ENCODE measurements around the gene OAS2. TPM values are rescaled to one million over a fixed set of nuclear protein-coding genes. Genes with fewer than 3 reads are reported as not detected.

Gene OAS2
- total and polyA plus RNA-seq, 10 of the 15 experiments (the other 5 are each of a cell fraction or from before 2014, with no cell fraction given): 32.4 to 290 (median 90.2) TPM

Other genes starting within 250 kb of the OAS2 start
Only the 7 nearest of the 9 such genes appear.
- gene RPH3A, start 186.8 kb upstream of the OAS2 start, total RNA-seq (2014; rRNA removed): not detected in 2 replicates
- gene RPH3A, start 186.8 kb upstream of the OAS2 start, total RNA-seq (2014; rRNA removed; fragmentation: Illumina TruSeq; extraction: Trizol): not detected in 2 replicates
- gene RPH3A, start 186.8 kb upstream of the OAS2 start, total RNA-seq (2021): not detected in 2 replicates
- not detected in 2 replicates for gene RPH3A, start 186.8 kb upstream of the OAS2 start, polyA plus RNA-seq (2011; rRNA removed)
- gene RPH3A, start 186.8 kb upstream of the OAS2 start, polyA plus RNA-seq (2014; fragmentation: Illumina TruSeq; extraction: Trizol): not detected in 2 replicates
- not detected for gene RPH3A, start 186.8 kb upstream of the OAS2 start, polyA plus RNA-seq (2014; fragmentation: Nextera tagmentation; extraction: Ambion mirVana)
- not detected in 2 replicates for gene RPH3A, start 186.8 kb upstream of the OAS2 start, polyA plus RNA-seq (2014; rRNA removed)
- gene RPH3A, start 186.8 kb upstream of the OAS2 start, polyA plus RNA-seq (2016; fragmentation: Nextera tagmentation; extraction: Ambion mirVana): not detected
- 60.0 and 69.3 TPM in 2 replicates for gene OAS1, start 71.6 kb upstream of the OAS2 start, total RNA-seq (2014; rRNA removed)
- gene OAS1, start 71.6 kb upstream of the OAS2 start, total RNA-seq (2014; rRNA removed; fragmentation: Illumina TruSeq; extraction: Trizol): 54.1 and 62.7 TPM in 2 replicates
- gene OAS1, start 71.6 kb upstream of the OAS2 start, total RNA-seq (2021): 44.9 and 51.5 TPM in 2 replicates
- gene OAS1, start 71.6 kb upstream of the OAS2 start, polyA plus RNA-seq (2011; rRNA removed): 287 and 308 TPM in 2 replicates
- 63.8 and 68.5 TPM in 2 replicates for gene OAS1, start 71.6 kb upstream of the OAS2 start, polyA plus RNA-seq (2014; fragmentation: Illumina TruSeq; extraction: Trizol)
- 100 to 1,000 TPM in 1 of 2 experiments, 10 to 100 TPM in 1; 88.9 to 117 TPM for gene OAS1, start 71.6 kb upstream of the OAS2 start, polyA plus RNA-seq (2014; fragmentation: Nextera tagmentation; extraction: Ambion mirVana)
- gene OAS1, start 71.6 kb upstream of the OAS2 start, polyA plus RNA-seq (2014; rRNA removed): 60.2 and 71.3 TPM in 2 replicates
- 10 to 100 TPM; 44.7 to 48.1 TPM for gene OAS1, start 71.6 kb upstream of the OAS2 start, polyA plus RNA-seq (2016; fragmentation: Nextera tagmentation; extraction: Ambion mirVana)
- gene OAS3, start 40.0 kb upstream of the OAS2 start, total RNA-seq (2014; rRNA removed): 22.2 and 28.5 TPM in 2 replicates
- gene OAS3, start 40.0 kb upstream of the OAS2 start, total RNA-seq (2014; rRNA removed; fragmentation: Illumina TruSeq; extraction: Trizol): 13.8 and 16.4 TPM in 2 replicates
- 39.0 and 44.0 TPM in 2 replicates for gene OAS3, start 40.0 kb upstream of the OAS2 start, total RNA-seq (2021)
- gene OAS3, start 40.0 kb upstream of the OAS2 start, polyA plus RNA-seq (2011; rRNA removed): 62.6 and 107 TPM in 2 replicates
- gene OAS3, start 40.0 kb upstream of the OAS2 start, polyA plus RNA-seq (2014; fragmentation: Illumina TruSeq; extraction: Trizol): 30.1 and 30.7 TPM in 2 replicates
- 1 to 10 TPM; 5.1 to 5.9 TPM for gene OAS3, start 40.0 kb upstream of the OAS2 start, polyA plus RNA-seq (2014; fragmentation: Nextera tagmentation; extraction: Ambion mirVana)
- 27.8 and 30.9 TPM in 2 replicates for gene OAS3, start 40.0 kb upstream of the OAS2 start, polyA plus RNA-seq (2014; rRNA removed)
- 10 to 100 TPM; 10.8 to 11.0 TPM for gene OAS3, start 40.0 kb upstream of the OAS2 start, polyA plus RNA-seq (2016; fragmentation: Nextera tagmentation; extraction: Ambion mirVana)
- gene DTX1, start 78.2 kb downstream of the OAS2 start, total RNA-seq (2014; rRNA removed): 0.87 and 0.96 TPM in 2 replicates
- 0.37 and 0.49 TPM in 2 replicates for gene DTX1, start 78.2 kb downstream of the OAS2 start, total RNA-seq (2014; rRNA removed; fragmentation: Illumina TruSeq; extraction: Trizol)
- gene DTX1, start 78.2 kb downstream of the OAS2 start, total RNA-seq (2021): 2.3 and 2.8 TPM in 2 replicates
- 0.62 and 0.83 TPM in 2 replicates for gene DTX1, start 78.2 kb downstream of the OAS2 start, polyA plus RNA-seq (2011; rRNA removed)
- 0.46 and 1.1 TPM in 2 replicates for gene DTX1, start 78.2 kb downstream of the OAS2 start, polyA plus RNA-seq (2014; fragmentation: Illumina TruSeq; extraction: Trizol)
- under 1 TPM; 0.13 to 0.32 TPM for gene DTX1, start 78.2 kb downstream of the OAS2 start, polyA plus RNA-seq (2014; fragmentation: Nextera tagmentation; extraction: Ambion mirVana)
- gene DTX1, start 78.2 kb downstream of the OAS2 start, polyA plus RNA-seq (2014; rRNA removed): 1.2 and 1.3 TPM in 2 replicates
- under 1 TPM; 0.09 to 0.33 TPM for gene DTX1, start 78.2 kb downstream of the OAS2 start, polyA plus RNA-seq (2016; fragmentation: Nextera tagmentation; extraction: Ambion mirVana)
- gene RASAL1, start 157.2 kb downstream of the OAS2 start, total RNA-seq (2014; rRNA removed): 1.0 TPM in 1 of 2 replicates, not detected in the other
- gene RASAL1, start 157.2 kb downstream of the OAS2 start, total RNA-seq (2014; rRNA removed; fragmentation: Illumina TruSeq; extraction: Trizol): not detected in 2 replicates
- gene RASAL1, start 157.2 kb downstream of the OAS2 start, total RNA-seq (2021): not detected in 2 replicates
- gene RASAL1, start 157.2 kb downstream of the OAS2 start, polyA plus RNA-seq (2011; rRNA removed): 0.53 and 0.79 TPM in 2 replicates
- not detected in 2 replicates for gene RASAL1, start 157.2 kb downstream of the OAS2 start, polyA plus RNA-seq (2014; fragmentation: Illumina TruSeq; extraction: Trizol)
- gene RASAL1, start 157.2 kb downstream of the OAS2 start, polyA plus RNA-seq (2014; fragmentation: Nextera tagmentation; extraction: Ambion mirVana): not detected
- 0.04 TPM in 1 of 2 replicates, not detected in the other for gene RASAL1, start 157.2 kb downstream of the OAS2 start, polyA plus RNA-seq (2014; rRNA removed)
- gene RASAL1, start 157.2 kb downstream of the OAS2 start, polyA plus RNA-seq (2016; fragmentation: Nextera tagmentation; extraction: Ambion mirVana): under 1 TPM; 0.12 to 0.25 TPM
- not detected in 2 replicates for gene CFAP73, start 171.2 kb downstream of the OAS2 start, total RNA-seq (2014; rRNA removed)
- not detected in 2 replicates for gene CFAP73, start 171.2 kb downstream of the OAS2 start, total RNA-seq (2014; rRNA removed; fragmentation: Illumina TruSeq; extraction: Trizol)
- 0.18 TPM in 1 of 2 replicates, not detected in the other for gene CFAP73, start 171.2 kb downstream of the OAS2 start, total RNA-seq (2021)
- not detected in 2 replicates for gene CFAP73, start 171.2 kb downstream of the OAS2 start, polyA plus RNA-seq (2011; rRNA removed)
- gene CFAP73, start 171.2 kb downstream of the OAS2 start, polyA plus RNA-seq (2014; fragmentation: Illumina TruSeq; extraction: Trizol): not detected in 2 replicates
- gene CFAP73, start 171.2 kb downstream of the OAS2 start, polyA plus RNA-seq (2014; fragmentation: Nextera tagmentation; extraction: Ambion mirVana): not detected
- gene CFAP73, start 171.2 kb downstream of the OAS2 start, polyA plus RNA-seq (2014; rRNA removed): not detected in 2 replicates
- gene CFAP73, start 171.2 kb downstream of the OAS2 start, polyA plus RNA-seq (2016; fragmentation: Nextera tagmentation; extraction: Ambion mirVana): not detected
- 44.3 and 58.9 TPM in 2 replicates for gene DDX54, start 207.0 kb downstream of the OAS2 start, total RNA-seq (2014; rRNA removed)
- 24.7 and 28.8 TPM in 2 replicates for gene DDX54, start 207.0 kb downstream of the OAS2 start, total RNA-seq (2014; rRNA removed; fragmentation: Illumina TruSeq; extraction: Trizol)
- gene DDX54, start 207.0 kb downstream of the OAS2 start, total RNA-seq (2021): 94.6 and 115 TPM in 2 replicates
- 37.5 and 73.2 TPM in 2 replicates for gene DDX54, start 207.0 kb downstream of the OAS2 start, polyA plus RNA-seq (2011; rRNA removed)
- 6.2 and 27.9 TPM in 2 replicates for gene DDX54, start 207.0 kb downstream of the OAS2 start, polyA plus RNA-seq (2014; fragmentation: Illumina TruSeq; extraction: Trizol)
- gene DDX54, start 207.0 kb downstream of the OAS2 start, polyA plus RNA-seq (2014; fragmentation: Nextera tagmentation; extraction: Ambion mirVana): 1 to 10 TPM; 1.9 to 8.6 TPM
- 53.7 and 67.0 TPM in 2 replicates for gene DDX54, start 207.0 kb downstream of the OAS2 start, polyA plus RNA-seq (2014; rRNA removed)
- 10 to 100 TPM; 69.7 to 71.9 TPM for gene DDX54, start 207.0 kb downstream of the OAS2 start, polyA plus RNA-seq (2016; fragmentation: Nextera tagmentation; extraction: Ambion mirVana)